Duodenal mucosa (tissue), 2 donors: ENCODE results near the gene CARMIL3.
A peak's percentile ranks its signal among the peaks of the same experiment; 100 is the strongest.
"Not testable (repeated sequence)": the region's sequence is repeated elsewhere in the genome, so short reads cannot be mapped to it uniquely, and the experiment has no call there.

Source experiments
- H3K27ac ChIP-seq: one replicate; pipeline ENCODE4 v1.7.0; 2013; ENCODE audit warnings: low read depth, low read length
- H3K27me3 ChIP-seq, 2 donors: one replicate each; pipeline ENCODE4 v1.7.0; 2013; ENCODE audit warnings: low read length in 2 of 2, control low read depth in 1 of 2; ENCODE audit not compliant: insufficient read depth in 2 of 2, control insufficient read depth in 1 of 2
- H3K36me3 ChIP-seq, 2 donors: one replicate each; pipeline ENCODE4 v1.7.0; 2013; ENCODE audit warnings: low read length in 2 of 2, control low read depth in 1 of 2; ENCODE audit not compliant: insufficient read depth in 2 of 2, control insufficient read depth in 1 of 2
- H3K4me1 ChIP-seq, 2 donors: one replicate each; pipeline ENCODE4 v1.7.0; 2013; ENCODE audit warnings: low read length in 2 of 2, control low read depth in 1 of 2; ENCODE audit not compliant: insufficient read depth in 2 of 2, control insufficient read depth in 1 of 2
- H3K4me3 ChIP-seq, 2 donors: one replicate each; pipeline ENCODE4 v1.7.0; 2013; ENCODE audit warnings: low read length in 2 of 2, low read depth in 1 of 2
- H3K9ac ChIP-seq, 2 donors: one replicate each; pipeline ENCODE4 v1.7.0; 2013; ENCODE audit warnings: low read length in 2 of 2, low read depth in 1 of 2
- H3K9me3 ChIP-seq, 2 donors: one replicate each; pipeline ENCODE4 v1.7.0; 2013; ENCODE audit warnings: low read length in 2 of 2, control low read depth in 1 of 2; ENCODE audit not compliant: control insufficient read depth in 1 of 2

The CARMIL3 gene

GRCh38 chr14:24038686-24039085 lies 13.1 kb upstream of the CARMIL3 start:
- Histone ChIP-seq H3K4me1 (peaks cover 5 to 7% of the 10 kb centered on the region in 2 donors), H3K9me3 (no peaks in the 10 kb centered on the region), H3K9ac (no peak overlapping the region), H3K4me3 (no peak overlapping the region), H3K27me3 (no peaks in the 10 kb centered on the region), H3K27ac (no peak overlapping the region), H3K36me3 (no peaks in the 10 kb centered on the region)

DNA sequence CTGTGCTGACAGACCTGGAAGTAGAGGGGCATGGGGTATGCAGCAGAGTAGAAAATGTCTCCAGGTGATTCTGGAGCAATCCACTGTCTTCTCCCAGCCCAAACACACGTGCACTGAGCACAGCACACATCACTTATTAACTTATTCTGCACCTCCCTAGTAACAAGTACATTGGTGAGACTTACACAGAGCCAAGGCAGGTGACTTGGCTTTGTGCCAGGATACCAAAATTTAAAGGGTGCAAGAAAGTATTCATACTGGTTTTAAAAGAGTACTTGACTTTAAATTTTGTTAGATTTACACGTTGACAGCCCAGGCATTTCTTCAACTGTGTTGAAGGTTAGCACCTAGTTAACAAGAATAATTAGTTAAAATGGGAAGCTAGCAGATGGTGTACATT lies 11.1 kb upstream of the CARMIL3 start:
- Histone ChIP-seq H3K4me3 (no peak overlapping the region), H3K36me3 (no peaks in the 10 kb centered on the region), H3K27me3 (no peaks in the 10 kb centered on the region), H3K9me3 (no peaks in the 10 kb centered on the region), H3K4me1 (peaks cover 5 to 6% of the 10 kb centered on the region in 2 donors), H3K27ac (no peak overlapping the region), H3K9ac (no peak overlapping the region)

DNA sequence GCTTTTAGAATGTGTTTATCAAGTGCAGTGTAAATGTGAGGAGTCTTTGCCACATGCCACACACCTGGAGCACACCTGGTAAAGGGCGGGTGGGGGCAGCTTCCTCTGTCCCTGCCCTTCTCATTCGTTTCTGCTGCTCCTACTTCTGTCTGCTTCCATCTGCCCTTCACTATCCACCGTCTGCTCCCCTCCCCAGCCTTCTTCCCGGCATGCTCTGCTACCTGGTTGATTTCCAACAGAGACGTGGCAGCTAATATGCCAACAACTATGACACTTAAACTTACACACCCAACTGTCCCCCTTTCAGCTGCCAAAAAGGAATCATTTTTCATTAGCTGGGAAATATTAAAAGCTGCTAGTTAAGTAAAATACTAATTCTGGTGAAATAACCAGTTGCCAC lies 9.1 kb upstream of the CARMIL3 start:
- H3K4me3 ChIP-seq: no peak overlapping the region
- no peaks in the 10 kb centered on the region for H3K36me3 ChIP-seq
- peaks cover 4 to 5% of the 10 kb centered on the region in 2 donors for H3K4me1 ChIP-seq
- no peak overlapping the region for H3K9ac ChIP-seq
- no peak overlapping the region for H3K27ac ChIP-seq
- no peaks in the 10 kb centered on the region for H3K27me3 ChIP-seq
- H3K9me3 ChIP-seq: no peaks in the 10 kb centered on the region

- not testable (repeated sequence) for H3K9me3 ChIP-seq, H3K27me3 ChIP-seq, H3K36me3 ChIP-seq, H3K27ac ChIP-seq, H3K9ac ChIP-seq, H3K4me3 ChIP-seq
- H3K4me1 ChIP-seq: peaks cover 12 to 15% of the 10 kb centered on the region in 2 donors
Measured at GRCh38 chr14:24049002-24049401, 2.8 kb upstream of the CARMIL3 start.

DNA sequence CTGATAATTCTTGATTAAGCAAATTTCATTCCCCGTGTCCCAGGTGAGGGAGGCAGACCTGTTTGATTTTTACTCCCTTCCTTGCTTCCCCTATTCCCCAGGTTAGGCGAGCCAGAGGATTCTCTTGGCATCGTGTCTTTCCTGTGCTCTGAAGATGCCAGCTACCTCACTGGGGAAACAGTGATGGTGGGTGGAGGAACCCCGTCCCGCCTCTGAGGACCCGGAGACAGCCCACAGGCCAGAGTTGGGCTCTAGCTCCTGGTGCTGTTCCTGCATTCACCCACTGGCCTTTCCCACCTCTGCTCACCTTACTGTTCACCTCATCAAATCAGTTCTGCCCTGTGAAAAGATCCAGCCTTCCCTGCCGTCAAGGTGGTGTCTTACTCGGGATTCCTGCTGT lies 1.1 kb upstream of the CARMIL3 start:
- H3K36me3 ChIP-seq, H3K9ac ChIP-seq, H3K27ac ChIP-seq: not testable (repeated sequence)

GRCh38 chr14:24051176-24051788 lies 527 bp upstream of the CARMIL3 start:
- H3K4me3 ChIP-seq: peak overlapping the region; percentile 73 to 86
- H3K4me1 ChIP-seq: peaks cover 12 to 15% of the 10 kb centered on the region in 2 donors
- H3K9me3 ChIP-seq: no peaks in the 10 kb centered on the region
- peak overlapping the region; percentile 72 to 79 for H3K9ac ChIP-seq
- no peaks in the 10 kb centered on the region for H3K27me3 ChIP-seq
- peak overlapping the region; percentile 32 for H3K27ac ChIP-seq
- H3K36me3 ChIP-seq: no peaks in the 10 kb centered on the region

More for the DNA sequence above, 1.1 kb upstream of the CARMIL3 start:
- not testable (repeated sequence) for H3K9me3 ChIP-seq, H3K27me3 ChIP-seq, H3K4me3 ChIP-seq
- peaks cover 12 to 15% of the 10 kb centered on the region in 2 donors for H3K4me1 ChIP-seq

GRCh38 chr14:24052656-24053547 lies 1.1 kb downstream of the CARMIL3 start:
- peak overlapping the region; percentile 73 to 86 for H3K4me3 ChIP-seq
- H3K9me3 ChIP-seq: no peaks in the 10 kb centered on the region
- no peak overlapping the region for H3K9ac ChIP-seq
- H3K4me1 ChIP-seq: peaks cover 12 to 22% of the 10 kb centered on the region in 2 donors
- H3K27ac ChIP-seq: no peak overlapping the region
- no peaks in the 10 kb centered on the region for H3K36me3 ChIP-seq
- no peaks in the 10 kb centered on the region for H3K27me3 ChIP-seq

- H3K9ac ChIP-seq: no peak overlapping the region
- peaks cover 16 to 26% of the 10 kb centered on the region in 2 donors for H3K4me1 ChIP-seq
- no peaks in the 10 kb centered on the region for H3K36me3 ChIP-seq
- H3K9me3 ChIP-seq: no peaks in the 10 kb centered on the region
- no peaks in the 10 kb centered on the region for H3K27me3 ChIP-seq
- H3K27ac ChIP-seq: no peak overlapping the region
- H3K4me3 ChIP-seq: no peak overlapping the region
Measured at GRCh38 chr14:24053548-24054323, 1.9 kb downstream of the CARMIL3 start.

- no peak overlapping the region for H3K27ac ChIP-seq
- H3K4me1 ChIP-seq: peaks cover 21 to 27% of the 10 kb centered on the region in 2 donors
- no peak overlapping the region for H3K4me3 ChIP-seq
- H3K36me3 ChIP-seq: no peaks in the 10 kb centered on the region
- H3K27me3 ChIP-seq: no peaks in the 10 kb centered on the region
- H3K9ac ChIP-seq: no peak overlapping the region
- no peaks in the 10 kb centered on the region for H3K9me3 ChIP-seq
Measured at GRCh38 chr14:24054324-24054641, 2.5 kb downstream of the CARMIL3 start.

DNA sequence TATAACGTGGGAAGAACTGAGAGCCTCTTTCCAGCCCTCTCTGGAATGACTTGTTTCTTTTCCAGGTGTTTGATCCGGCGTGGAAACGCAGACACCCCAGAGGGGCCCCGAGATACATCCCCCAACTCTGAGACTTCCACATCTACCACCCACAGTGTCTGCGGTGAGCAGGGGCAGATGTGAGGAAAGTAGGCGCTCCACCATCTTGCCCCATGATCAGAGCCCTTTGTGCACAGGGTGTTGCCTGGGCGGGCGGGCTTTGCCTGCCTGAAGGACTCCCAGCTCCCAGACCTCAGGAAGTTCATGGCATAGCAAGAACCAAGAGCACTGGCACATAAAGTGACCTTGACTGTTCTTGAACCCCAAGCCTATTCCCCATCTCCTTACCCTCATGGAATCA lies 2.8 kb downstream of the CARMIL3 start:
- H3K9ac ChIP-seq: no peak overlapping the region
- no peaks in the 10 kb centered on the region for H3K36me3 ChIP-seq
- no peaks in the 10 kb centered on the region for H3K27me3 ChIP-seq
- H3K4me3 ChIP-seq: no peak overlapping the region
- no peak overlapping the region for H3K27ac ChIP-seq
- H3K9me3 ChIP-seq: no peaks in the 10 kb centered on the region
- peaks cover 24 to 27% of the 10 kb centered on the region in 2 donors for H3K4me1 ChIP-seq
